Measurements from ENCODE around the gene CD33. TPM values are rescaled to one million over a fixed set of nuclear protein-coding genes. Genes with fewer than 3 reads are reported as not detected.

Gene CD33
- total RNA-seq, result 9.2 TPM

- peak in 1 of 3 donors; percentile 48 for DNase-seq (ENCODE audit: low read depth in 2 of 3, low spot score in 2 of 3)
Measured at GRCh38 chr19:51224898-51225393, at the start of gene CD33. Gene CD33, plus strand, starts transcription at chr19:51225080. Its CDS starts 39 bp downstream, at chr19:51225119.

- DNase-seq (ENCODE audit: low read depth in 2 of 3, low spot score in 2 of 3), result peak in 2 of 3 donors; percentile 58 to 69
Measured at GRCh38 chr19:51179256-51179655, 45.6 kb upstream of the CD33 start.

- no peak for DNase-seq (ENCODE audit: low read depth in 2 of 3, low spot score in 2 of 3)
Measured at GRCh38 chr19:51181377-51181912, 43.4 kb upstream of the CD33 start.

GRCh38 chr19:51181913-51182419, 42.9 kb upstream of the CD33 start:
- DNase-seq (ENCODE audit: low read depth in 2 of 3, low spot score in 2 of 3), result peak in 1 of 3 donors; percentile 32

GRCh38 chr19:51183629-51184028, 41.3 kb upstream of the CD33 start:
- no peak for DNase-seq (ENCODE audit: low read depth in 2 of 3, low spot score in 2 of 3)

- no peak for DNase-seq (ENCODE audit: low read depth in 2 of 3, low spot score in 2 of 3)
Measured at GRCh38 chr19:51185069-51185867, 39.6 kb upstream of the CD33 start.

GRCh38 chr19:51185868-51186215, 39.0 kb upstream of the CD33 start:
- DNase-seq (ENCODE audit: low read depth in 2 of 3, low spot score in 2 of 3), result no peak

- no peak for DNase-seq (ENCODE audit: low read depth in 2 of 3, low spot score in 2 of 3)
Measured at GRCh38 chr19:51186323-51186722, 38.6 kb upstream of the CD33 start.

GRCh38 chr19:51187395-51188226, 37.3 kb upstream of the CD33 start:
- DNase-seq (ENCODE audit: low read depth in 2 of 3, low spot score in 2 of 3), result no peak

GRCh38 chr19:51188227-51188559, 36.7 kb upstream of the CD33 start:
- DNase-seq (ENCODE audit: low read depth in 2 of 3, low spot score in 2 of 3), result no peak

- DNase-seq (ENCODE audit: low read depth in 2 of 3, low spot score in 2 of 3), result no peak
Measured at GRCh38 chr19:51192689-51193088, 32.2 kb upstream of the CD33 start.

GRCh38 chr19:51194527-51195315, 30.2 kb upstream of the CD33 start:
- no peak for DNase-seq (ENCODE audit: low read depth in 2 of 3, low spot score in 2 of 3)

GRCh38 chr19:51195316-51195586, 29.6 kb upstream of the CD33 start:
- DNase-seq (ENCODE audit: low read depth in 2 of 3, low spot score in 2 of 3), result no peak

- DNase-seq (ENCODE audit: low read depth in 2 of 3, low spot score in 2 of 3), result no peak
Measured at GRCh38 chr19:51195616-51196015, 29.3 kb upstream of the CD33 start.

GRCh38 chr19:51196181-51196580, 28.7 kb upstream of the CD33 start:
- no peak for DNase-seq (ENCODE audit: low read depth in 2 of 3, low spot score in 2 of 3)

GRCh38 chr19:51198641-51199040, 26.2 kb upstream of the CD33 start:
- no peak for DNase-seq (ENCODE audit: low read depth in 2 of 3, low spot score in 2 of 3)

- no peak for DNase-seq (ENCODE audit: low read depth in 2 of 3, low spot score in 2 of 3)
Measured at GRCh38 chr19:51200071-51200666, 24.7 kb upstream of the CD33 start.

- DNase-seq (ENCODE audit: low read depth in 2 of 3, low spot score in 2 of 3), result no peak
Measured at GRCh38 chr19:51201712-51202111, 23.2 kb upstream of the CD33 start.

GRCh38 chr19:51203916-51204315, 21.0 kb upstream of the CD33 start:
- DNase-seq (ENCODE audit: low read depth in 2 of 3, low spot score in 2 of 3), result peak in 1 of 3 donors; percentile 32

- DNase-seq (ENCODE audit: low read depth in 2 of 3, low spot score in 2 of 3), result no peak
Measured at GRCh38 chr19:51204321-51204720, 20.6 kb upstream of the CD33 start.
